Mesothelial cell of epicardium (in vitro differentiated cells): Measurements from ENCODE around the gene BCHE. TPM values are rescaled to one million over a fixed set of nuclear protein-coding genes. Genes with fewer than 3 reads are reported as not detected.

Experiments
- DNase-seq, 2 experiments: peaks; one replicate each; pipeline ENCODE4 v3.0.0; 2021; ENCODE audit warnings: low spot score in 2 of 2; ENCODE audit not compliant: unreplicated experiment in 2 of 2
- H3K27ac Mint-ChIP-seq: 2 replicates; pipeline ENCODE4 v1.8.0; 2021; ENCODE audit warnings: mixed read lengths
- H3K27me3 Mint-ChIP-seq: 2 replicates; pipeline ENCODE4 v1.8.0; 2021; ENCODE audit warnings: low read depth, mixed read lengths
- H3K36me3 Mint-ChIP-seq: 2 replicates; pipeline ENCODE4 v1.8.0; 2021; ENCODE audit warnings: mixed read lengths
- H3K4me1 Mint-ChIP-seq: 2 replicates; pipeline ENCODE4 v1.8.0; 2021; ENCODE audit warnings: mixed read lengths
- H3K4me3 Mint-ChIP-seq: 2 replicates; pipeline ENCODE4 v1.8.0; 2021; ENCODE audit warnings: mild to moderate bottlenecking, moderate library complexity, mixed read lengths
- H3K9me3 Mint-ChIP-seq: 2 replicates; pipeline ENCODE4 v1.8.0; 2021; ENCODE audit warnings: mixed read lengths
- total RNA-seq: library from RNA; stranded (reverse); gene quantifications from 3 replicates; pipeline ENCODE4 v1.2.1, GENCODE V29; 2021
- TF ChIP-seq, protein P1 (sequence below): fragments of 200-600 bp; sonication (generic); IDR thresholded peaks from one replicate; pipeline ENCODE4 v1.5.0; 2021; ENCODE audit warnings: antibody characterized with exemption; ENCODE audit not compliant: unreplicated experiment

BCHE gene
- total RNA-seq, 1 donor from 2014 or later = 6.4 TPM

DNA sequence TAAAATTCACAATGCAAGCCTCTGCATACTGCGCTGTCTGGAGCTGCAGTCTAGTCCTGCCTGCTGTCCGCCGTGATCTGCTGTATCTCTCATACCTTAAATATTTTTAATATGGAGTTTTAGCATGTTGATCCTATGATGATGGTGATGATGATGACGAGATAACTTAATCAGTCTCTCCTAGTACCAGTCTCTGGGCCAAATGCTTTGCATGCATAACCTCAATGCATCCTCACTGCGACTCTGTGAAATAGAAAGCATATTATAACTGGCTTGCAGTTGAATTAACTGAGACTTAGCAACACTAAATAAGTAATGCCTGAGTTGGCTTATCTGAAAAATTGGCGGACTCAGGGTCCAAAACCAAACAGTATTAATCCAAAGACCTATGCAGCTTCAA, 38.4 kb upstream of the BCHE start:
- no peaks in the 10 kb centered on the region for H3K36me3 Mint-ChIP-seq

DNA sequence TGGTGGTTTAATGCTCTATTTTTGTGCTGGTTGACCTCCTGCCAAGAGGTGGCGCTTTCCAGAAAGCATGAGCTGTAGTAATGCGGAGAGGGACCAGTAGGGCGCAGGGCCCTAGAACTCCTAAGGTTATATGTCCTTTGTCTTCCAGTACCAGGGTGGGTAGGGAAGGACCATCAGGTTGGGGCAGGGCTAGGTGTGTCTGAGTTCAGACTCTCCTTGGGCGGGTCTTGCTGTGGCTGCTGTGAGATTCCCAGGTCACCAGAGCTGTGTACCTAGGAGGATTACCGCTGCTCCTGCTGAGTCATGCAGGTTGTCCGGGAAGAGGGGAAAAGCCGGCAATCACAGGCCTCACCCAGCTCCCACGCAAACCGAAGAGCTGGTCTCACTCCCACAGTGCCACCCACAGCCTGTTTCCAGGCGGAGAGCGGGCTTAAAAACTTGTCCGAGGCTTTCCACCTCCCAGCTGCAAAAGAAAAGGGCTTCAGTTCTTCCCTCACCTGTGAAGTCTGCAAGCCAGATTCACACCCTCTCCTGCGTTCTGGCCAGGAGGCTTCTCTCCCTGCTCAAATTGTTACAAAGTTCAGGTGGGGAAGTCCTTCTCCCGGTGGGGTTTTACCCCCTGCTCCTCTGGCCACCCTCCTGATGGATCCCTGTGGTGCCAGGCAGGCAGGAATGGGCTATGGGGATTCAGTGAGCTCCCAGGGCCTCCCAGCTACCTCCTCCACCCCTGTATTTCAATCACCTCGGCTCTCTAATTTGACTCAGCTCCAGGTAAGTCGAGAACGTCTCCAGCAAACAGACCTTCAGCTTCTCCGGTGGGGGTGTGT, 37.7 kb upstream of the BCHE start:
- DNase-seq = no peak
- no peaks in the 10 kb centered on the region for H3K27me3 Mint-ChIP-seq
- TF ChIP-seq, protein P1, sequence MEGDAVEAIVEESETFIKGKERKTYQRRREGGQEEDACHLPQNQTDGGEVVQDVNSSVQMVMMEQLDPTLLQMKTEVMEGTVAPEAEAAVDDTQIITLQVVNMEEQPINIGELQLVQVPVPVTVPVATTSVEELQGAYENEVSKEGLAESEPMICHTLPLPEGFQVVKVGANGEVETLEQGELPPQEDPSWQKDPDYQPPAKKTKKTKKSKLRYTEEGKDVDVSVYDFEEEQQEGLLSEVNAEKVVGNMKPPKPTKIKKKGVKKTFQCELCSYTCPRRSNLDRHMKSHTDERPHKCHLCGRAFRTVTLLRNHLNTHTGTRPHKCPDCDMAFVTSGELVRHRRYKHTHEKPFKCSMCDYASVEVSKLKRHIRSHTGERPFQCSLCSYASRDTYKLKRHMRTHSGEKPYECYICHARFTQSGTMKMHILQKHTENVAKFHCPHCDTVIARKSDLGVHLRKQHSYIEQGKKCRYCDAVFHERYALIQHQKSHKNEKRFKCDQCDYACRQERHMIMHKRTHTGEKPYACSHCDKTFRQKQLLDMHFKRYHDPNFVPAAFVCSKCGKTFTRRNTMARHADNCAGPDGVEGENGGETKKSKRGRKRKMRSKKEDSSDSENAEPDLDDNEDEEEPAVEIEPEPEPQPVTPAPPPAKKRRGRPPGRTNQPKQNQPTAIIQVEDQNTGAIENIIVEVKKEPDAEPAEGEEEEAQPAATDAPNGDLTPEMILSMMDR = no peak
- H3K4me3 Mint-ChIP-seq = no peak overlapping the region
- no peak overlapping the region for H3K27ac Mint-ChIP-seq
- peaks cover 27% of the 10 kb centered on the region for H3K9me3 Mint-ChIP-seq
- peaks cover 2% of the 10 kb centered on the region for H3K4me1 Mint-ChIP-seq
- H3K36me3 Mint-ChIP-seq = no peaks in the 10 kb centered on the region

More for the DNA sequence above, 38.4 kb upstream of the BCHE start:
- H3K27ac Mint-ChIP-seq = no peak overlapping the region
- no peak for DNase-seq
- TF ChIP-seq, protein P1 = no peak
- peaks cover 2% of the 10 kb centered on the region for H3K4me1 Mint-ChIP-seq
- no peaks in the 10 kb centered on the region for H3K27me3 Mint-ChIP-seq
- peaks cover 19% of the 10 kb centered on the region for H3K9me3 Mint-ChIP-seq
- H3K4me3 Mint-ChIP-seq = no peak overlapping the region

DNA sequence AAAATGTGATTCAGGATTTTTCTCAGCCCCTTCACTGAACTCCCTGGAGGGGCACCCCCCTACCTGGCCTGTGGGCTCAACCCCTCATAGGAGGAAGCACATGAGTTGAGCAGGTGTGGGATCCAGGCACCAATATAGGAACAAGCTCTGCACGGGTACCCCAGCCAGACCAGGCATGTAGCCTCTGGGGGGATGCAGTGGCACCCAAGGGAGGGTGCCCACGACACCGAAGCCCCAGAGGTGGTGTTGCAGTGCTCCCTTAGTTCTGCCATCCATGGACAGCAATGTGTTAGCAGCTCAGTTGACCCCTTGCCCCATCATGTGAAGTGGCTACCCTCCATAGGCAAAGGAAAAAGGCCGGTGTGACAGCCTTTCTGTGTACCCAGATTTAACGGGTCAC, 30.9 kb upstream of the BCHE start:
- TF ChIP-seq, protein P1 = no peak
- H3K9me3 Mint-ChIP-seq = peaks cover 29% of the 10 kb centered on the region
- H3K4me3 Mint-ChIP-seq = no peak overlapping the region
- H3K27me3 Mint-ChIP-seq = no peaks in the 10 kb centered on the region
- H3K4me1 Mint-ChIP-seq = no peaks in the 10 kb centered on the region
- no peak for DNase-seq
- no peak overlapping the region for H3K27ac Mint-ChIP-seq
- no peaks in the 10 kb centered on the region for H3K36me3 Mint-ChIP-seq

DNA sequence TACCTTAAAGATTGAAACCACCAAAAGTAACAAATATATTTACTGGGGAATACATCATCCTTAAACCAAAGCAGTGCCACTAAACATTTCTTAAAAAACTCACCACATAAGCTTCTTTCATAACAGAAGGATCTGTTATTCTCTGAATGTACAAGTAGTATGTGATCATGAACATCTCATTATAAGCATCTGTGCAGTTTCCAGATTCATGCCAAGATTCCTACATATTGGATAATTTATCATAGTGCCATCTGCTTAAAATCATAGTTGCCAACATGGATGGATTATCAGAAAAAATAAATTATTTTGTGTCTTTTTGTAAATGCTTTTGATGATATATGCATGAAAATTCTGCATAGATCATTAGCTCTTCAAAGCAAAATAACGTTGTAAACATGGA, 21.8 kb upstream of the BCHE start:
- TF ChIP-seq, protein P1 = no peak
- no peak overlapping the region for H3K4me3 Mint-ChIP-seq
- no peaks in the 10 kb centered on the region for H3K9me3 Mint-ChIP-seq
- no peak for DNase-seq
- H3K4me1 Mint-ChIP-seq = peaks cover 3% of the 10 kb centered on the region
- no peaks in the 10 kb centered on the region for H3K36me3 Mint-ChIP-seq
- no peaks in the 10 kb centered on the region for H3K27me3 Mint-ChIP-seq
- H3K27ac Mint-ChIP-seq = no peak overlapping the region

DNA sequence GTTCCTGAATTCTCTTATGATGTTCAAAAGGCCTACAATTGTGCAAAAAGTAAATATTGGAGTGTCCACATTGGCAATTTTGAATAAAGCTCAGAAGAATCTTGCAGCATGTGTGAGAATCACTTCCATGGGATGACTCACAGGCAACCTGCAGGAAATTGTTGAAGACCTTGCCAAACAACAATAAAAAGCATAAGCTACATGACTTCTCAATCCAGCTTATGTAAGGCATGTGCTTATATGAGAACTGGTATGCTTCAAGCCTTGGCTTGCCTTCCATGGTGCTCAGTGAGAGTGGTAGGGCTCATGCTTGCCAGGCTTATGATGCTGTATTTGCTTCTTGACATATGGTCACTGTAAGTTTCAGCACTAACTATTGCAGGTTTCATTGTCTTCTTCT, 18.4 kb upstream of the BCHE start:
- Mint-ChIP-seq H3K27me3 (no peaks in the 10 kb centered on the region), H3K9me3 (no peaks in the 10 kb centered on the region), H3K4me1 (peaks cover 27% of the 10 kb centered on the region), H3K4me3 (no peak overlapping the region), H3K36me3 (no peaks in the 10 kb centered on the region), H3K27ac (no peak overlapping the region)
- TF ChIP-seq, protein P1 = no peak
- DNase-seq = no peak

DNA sequence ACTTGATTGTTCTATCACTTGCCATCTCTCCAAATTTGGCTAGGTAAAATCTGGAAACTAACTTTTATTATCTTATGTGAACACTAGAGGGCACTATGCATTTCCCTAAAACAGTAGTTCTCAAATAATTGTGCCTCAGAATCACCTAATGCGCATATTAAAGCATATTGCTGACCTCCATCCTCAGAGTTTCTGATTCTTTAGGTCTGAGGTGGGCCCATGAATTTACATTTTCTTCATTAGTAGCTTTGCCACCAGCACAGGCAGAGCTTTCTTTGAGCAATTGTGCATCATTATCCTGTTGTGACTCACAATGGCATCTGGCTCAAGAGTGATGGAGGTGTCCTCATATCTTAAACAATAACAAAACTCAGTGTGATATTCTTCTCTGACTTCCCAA, 17.5 kb upstream of the BCHE start:
- Mint-ChIP-seq H3K9me3 (no peaks in the 10 kb centered on the region), H3K4me1 (peaks cover 27% of the 10 kb centered on the region), H3K36me3 (no peaks in the 10 kb centered on the region), H3K27ac (no peak overlapping the region), H3K27me3 (no peaks in the 10 kb centered on the region), H3K4me3 (no peak overlapping the region)
- TF ChIP-seq, protein P1 = peak; percentile 79
- DNase-seq = no peak
